H54 (cell line): ENCODE measurements around the gene PRIMA1.

Source experiments
- DNase-seq: peaks from one replicate; pipeline ENCODE4 v3.0.0; 2011; ENCODE audit warnings: low spot score, mixed read lengths; ENCODE audit not compliant: insufficient read length
- FAIRE-seq: peaks from 3 replicates; lab custom pipeline; 2011; peaks lifted over from hg19 to GRCh38; lab: Jason Lieb, UNC
- POLR2A ChIP-seq: IDR thresholded peaks from 2 replicates; pipeline ENCODE4 v1.6.1; 2011; ENCODE audit warnings: low read depth, mild to moderate bottlenecking, low read length

Gene PRIMA1

GRCh38 chr14:93804654-93805053 is 16.4 kb upstream of the PRIMA1 start:
- FAIRE-seq: no peak
- DNase-seq: no peak
- no peak for TF ChIP-seq POLR2A

GRCh38 chr14:93803408-93804318 is 15.4 kb upstream of the PRIMA1 start:
- DNase-seq: no peak
- no peak for TF ChIP-seq POLR2A
- no peak for FAIRE-seq

- TF ChIP-seq POLR2A: no peak
- FAIRE-seq (no peak), DNase-seq (no peak)
Observed at GRCh38 chr14:93799989-93800921, 12.0 kb upstream of the PRIMA1 start.

DNA sequence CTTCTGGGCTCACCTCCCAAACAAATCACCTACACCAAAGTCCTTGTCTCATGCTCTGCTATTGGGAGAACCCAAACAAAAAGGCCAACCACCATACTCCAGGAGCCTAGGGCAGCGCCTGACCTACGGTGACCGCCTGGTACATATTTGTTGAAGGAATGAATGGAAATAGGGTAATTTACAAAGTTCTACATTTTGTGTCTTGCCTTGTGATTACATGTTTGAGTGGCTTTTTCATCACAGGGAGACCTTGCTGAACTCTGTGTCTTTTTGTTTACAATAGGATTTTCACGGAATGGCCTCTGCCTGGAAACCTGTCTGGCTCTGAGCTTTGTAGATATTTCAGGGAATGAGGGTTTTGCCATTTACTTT is 11.3 kb upstream of the PRIMA1 start:
- DNase-seq (no peak), FAIRE-seq (no peak)
- no peak for TF ChIP-seq POLR2A

DNA sequence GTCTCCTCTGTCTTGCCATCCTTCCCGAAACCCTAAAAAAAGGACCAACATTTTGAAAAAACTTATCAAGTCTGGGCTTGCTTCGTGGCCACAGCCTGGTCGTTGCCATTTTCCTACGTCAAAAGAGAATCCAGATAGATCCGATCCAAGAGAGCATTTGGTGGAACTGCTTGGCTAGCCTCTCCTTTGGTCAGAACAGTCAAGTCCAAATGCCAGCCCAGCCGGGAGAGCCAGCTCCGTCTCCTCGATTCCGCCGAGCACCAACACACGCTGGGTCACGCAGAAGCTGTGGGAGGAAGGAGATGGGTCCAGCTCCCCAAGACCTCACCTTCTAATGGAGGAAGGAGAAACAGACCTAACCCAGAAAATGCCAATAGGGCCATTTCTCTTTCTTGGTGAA is 9.3 kb upstream of the PRIMA1 start:
- no peak for FAIRE-seq
- no peak for DNase-seq
- no peak for TF ChIP-seq POLR2A

- FAIRE-seq (no peak), DNase-seq (no peak)
- TF ChIP-seq POLR2A: no peak
Observed at GRCh38 chr14:93797071-93797470, 8.8 kb upstream of the PRIMA1 start.

- no peak for TF ChIP-seq POLR2A
- FAIRE-seq: no peak
- no peak for DNase-seq
Observed at GRCh38 chr14:93794756-93795155, 6.5 kb upstream of the PRIMA1 start.

- DNase-seq (no peak), FAIRE-seq (no peak)
- TF ChIP-seq POLR2A: no peak
Observed at GRCh38 chr14:93793555-93794324, 5.5 kb upstream of the PRIMA1 start.

GRCh38 chr14:93792391-93792790 is 4.1 kb upstream of the PRIMA1 start:
- no peak for TF ChIP-seq POLR2A
- no peak for DNase-seq
- FAIRE-seq: no peak

DNA sequence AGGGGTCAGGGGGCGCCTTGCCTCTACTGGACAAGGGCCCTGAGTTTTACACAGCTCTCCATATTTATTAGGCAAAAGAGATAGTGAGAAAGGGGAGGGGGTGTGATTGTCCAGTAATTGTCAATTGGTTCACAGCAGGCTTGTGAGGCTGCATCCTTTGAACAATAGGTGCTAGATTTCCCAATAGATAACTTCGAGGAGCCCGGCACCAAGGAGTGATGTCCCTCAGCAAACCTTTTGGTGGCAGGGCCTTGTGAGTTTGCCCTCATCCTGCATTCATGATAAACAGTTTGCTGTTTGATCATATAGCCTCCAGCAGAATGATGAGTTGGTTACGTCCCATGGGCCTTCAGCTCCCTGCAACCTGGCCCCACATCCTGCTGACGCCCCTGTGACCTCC is 2.7 kb upstream of the PRIMA1 start:
- DNase-seq (no peak), FAIRE-seq (no peak)
- no peak for TF ChIP-seq POLR2A

- TF ChIP-seq POLR2A: no peak
- DNase-seq (no peak), FAIRE-seq (no peak)
Observed at GRCh38 chr14:93789228-93790130, 1.2 kb upstream of the PRIMA1 start.

DNA sequence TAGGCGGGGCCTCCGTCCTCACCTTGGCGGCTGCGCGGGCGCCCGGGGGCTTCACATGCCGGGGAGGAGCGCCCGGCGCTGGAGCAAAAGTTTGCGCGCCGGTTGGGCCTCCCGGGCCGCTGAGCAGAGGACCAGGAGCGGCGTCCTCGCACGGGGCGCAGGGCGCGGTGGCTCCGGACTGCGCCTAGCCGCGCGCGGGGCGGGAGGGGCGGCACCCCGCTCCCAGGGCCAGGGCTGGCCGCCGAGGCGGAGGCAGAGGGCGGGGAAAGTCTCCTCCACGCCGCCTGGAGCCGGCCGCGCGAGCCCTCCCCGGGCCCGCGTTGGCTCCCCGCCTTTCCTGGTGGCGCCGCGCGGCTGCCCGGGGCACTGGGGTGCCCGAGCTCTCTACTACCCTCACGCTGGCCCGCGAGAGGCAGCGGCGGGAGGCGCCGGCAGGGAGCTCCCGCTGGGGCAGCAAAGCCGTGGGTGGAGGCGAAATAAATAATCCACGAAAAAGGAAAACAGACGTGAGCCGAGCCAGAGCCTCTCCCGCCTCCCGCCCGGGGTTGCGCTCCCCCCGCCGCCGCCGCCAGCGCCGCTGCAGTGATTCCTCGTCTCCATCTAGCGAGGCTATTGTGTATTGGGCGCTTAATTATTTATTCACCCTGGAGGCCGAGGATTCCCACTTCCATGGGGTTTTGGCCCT is 400 bp upstream of the PRIMA1 start:
- no peak for TF ChIP-seq POLR2A
- DNase-seq (no peak), FAIRE-seq (no peak)
